SK-N-SH (cell line): ENCODE measurements around the gene NFIX.

Source experiments
- CHD2 ChIP-seq: fragments of 150-350 bp; IDR thresholded peaks from 2 replicates; pipeline ENCODE4 v1.6.1; 2018; ENCODE audit warnings: low read length; ENCODE audit not compliant: partially characterized antibody
- CTCF ChIP-seq: fragments of 200-600 bp; sonication (generic); IDR thresholded peaks from 2 replicates; pipeline ENCODE4 v1.6.1; 2017; ENCODE audit warnings: antibody characterized with exemption, mild to moderate bottlenecking, moderate library complexity
- FOXM1 ChIP-seq: IDR thresholded peaks from 2 replicates; pipeline ENCODE4 v1.4.0; 2012; ENCODE audit warnings: low read depth, mild to moderate bottlenecking
- NFIC ChIP-seq: IDR thresholded peaks from 2 replicates; pipeline ENCODE4 v1.4.0; 2012; ENCODE audit warnings: borderline replicate concordance
- RAD21 ChIP-seq: IDR thresholded peaks from 2 replicates; pipeline ENCODE4 v1.6.1; 2012; ENCODE audit warnings: mild to moderate bottlenecking, low read length
- RFX5 ChIP-seq: IDR thresholded peaks from 2 replicates; pipeline ENCODE4 v1.6.1; 2012; ENCODE audit warnings: mild to moderate bottlenecking, improper control_type of control experiment, low read length
- SMC3 ChIP-seq: IDR thresholded peaks from 2 replicates; pipeline ENCODE4 v1.6.1; 2012; ENCODE audit warnings: low read depth, low read length, improper control_type of control experiment
- TCF12 ChIP-seq: IDR thresholded peaks from 2 replicates; pipeline ENCODE4 v1.4.0; 2012
- TF ChIP-seq, protein P1 (sequence below): IDR thresholded peaks from 2 replicates; pipeline ENCODE4 v1.6.1; 2012; ENCODE audit warnings: mild to moderate bottlenecking, low read depth, low read length, moderate library complexity

DNA sequence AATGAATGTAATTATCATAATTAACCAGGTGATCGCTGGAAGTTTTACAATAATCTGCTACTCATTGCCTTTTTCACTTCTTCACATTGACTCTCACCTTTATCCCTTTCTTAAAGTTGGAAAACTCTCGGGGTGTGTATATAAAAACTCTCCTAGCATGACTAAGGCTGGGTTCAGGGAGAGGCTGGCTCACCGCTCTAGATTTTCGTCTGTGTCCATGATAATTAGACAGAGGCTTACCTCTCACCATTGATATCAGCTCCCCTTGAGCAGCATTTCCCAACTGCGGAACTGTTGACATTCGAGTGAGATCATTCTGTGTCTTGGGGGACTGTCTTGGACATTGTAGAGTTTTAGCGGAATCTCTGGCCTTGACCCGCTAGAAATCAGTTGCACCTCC is 39.4 kb downstream of the NFIX start:
- TF ChIP-seq NFIC (no peak), CHD2 (no peak), CTCF (no peak), TCF12 (no peak), FOXM1 (no peak), SMC3 (no peak), RAD21 (no peak), RFX5 (no peak)
- TF ChIP-seq, protein P1, sequence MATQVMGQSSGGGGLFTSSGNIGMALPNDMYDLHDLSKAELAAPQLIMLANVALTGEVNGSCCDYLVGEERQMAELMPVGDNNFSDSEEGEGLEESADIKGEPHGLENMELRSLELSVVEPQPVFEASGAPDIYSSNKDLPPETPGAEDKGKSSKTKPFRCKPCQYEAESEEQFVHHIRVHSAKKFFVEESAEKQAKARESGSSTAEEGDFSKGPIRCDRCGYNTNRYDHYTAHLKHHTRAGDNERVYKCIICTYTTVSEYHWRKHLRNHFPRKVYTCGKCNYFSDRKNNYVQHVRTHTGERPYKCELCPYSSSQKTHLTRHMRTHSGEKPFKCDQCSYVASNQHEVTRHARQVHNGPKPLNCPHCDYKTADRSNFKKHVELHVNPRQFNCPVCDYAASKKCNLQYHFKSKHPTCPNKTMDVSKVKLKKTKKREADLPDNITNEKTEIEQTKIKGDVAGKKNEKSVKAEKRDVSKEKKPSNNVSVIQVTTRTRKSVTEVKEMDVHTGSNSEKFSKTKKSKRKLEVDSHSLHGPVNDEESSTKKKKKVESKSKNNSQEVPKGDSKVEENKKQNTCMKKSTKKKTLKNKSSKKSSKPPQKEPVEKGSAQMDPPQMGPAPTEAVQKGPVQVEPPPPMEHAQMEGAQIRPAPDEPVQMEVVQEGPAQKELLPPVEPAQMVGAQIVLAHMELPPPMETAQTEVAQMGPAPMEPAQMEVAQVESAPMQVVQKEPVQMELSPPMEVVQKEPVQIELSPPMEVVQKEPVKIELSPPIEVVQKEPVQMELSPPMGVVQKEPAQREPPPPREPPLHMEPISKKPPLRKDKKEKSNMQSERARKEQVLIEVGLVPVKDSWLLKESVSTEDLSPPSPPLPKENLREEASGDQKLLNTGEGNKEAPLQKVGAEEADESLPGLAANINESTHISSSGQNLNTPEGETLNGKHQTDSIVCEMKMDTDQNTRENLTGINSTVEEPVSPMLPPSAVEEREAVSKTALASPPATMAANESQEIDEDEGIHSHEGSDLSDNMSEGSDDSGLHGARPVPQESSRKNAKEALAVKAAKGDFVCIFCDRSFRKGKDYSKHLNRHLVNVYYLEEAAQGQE, result no peak
